Rectal smooth muscle tissue (tissue), 1 donor: Measurements from ENCODE around the gene SLC22A15.

Experiments used
- H3K27ac ChIP-seq: one replicate; pipeline ENCODE4 v1.7.0; 2013; ENCODE audit warnings: low read depth, low read length, inconsistent platforms
- H3K27me3 ChIP-seq: one replicate; pipeline ENCODE4 v1.7.0; 2013; ENCODE audit warnings: low read length; ENCODE audit not compliant: control insufficient read depth, insufficient read depth
- H3K36me3 ChIP-seq: one replicate; pipeline ENCODE4 v1.7.0; 2013; ENCODE audit warnings: low read length; ENCODE audit not compliant: control insufficient read depth, insufficient read depth
- H3K4me1 ChIP-seq: one replicate; pipeline ENCODE4 v1.7.0; 2013; ENCODE audit warnings: low read length; ENCODE audit not compliant: control insufficient read depth, insufficient read depth
- H3K4me3 ChIP-seq: one replicate; pipeline ENCODE4 v1.7.0; 2013; ENCODE audit warnings: low read length
- H3K9ac ChIP-seq: one replicate; pipeline ENCODE4 v1.7.0; 2013; ENCODE audit warnings: low read length

Gene SLC22A15

DNA sequence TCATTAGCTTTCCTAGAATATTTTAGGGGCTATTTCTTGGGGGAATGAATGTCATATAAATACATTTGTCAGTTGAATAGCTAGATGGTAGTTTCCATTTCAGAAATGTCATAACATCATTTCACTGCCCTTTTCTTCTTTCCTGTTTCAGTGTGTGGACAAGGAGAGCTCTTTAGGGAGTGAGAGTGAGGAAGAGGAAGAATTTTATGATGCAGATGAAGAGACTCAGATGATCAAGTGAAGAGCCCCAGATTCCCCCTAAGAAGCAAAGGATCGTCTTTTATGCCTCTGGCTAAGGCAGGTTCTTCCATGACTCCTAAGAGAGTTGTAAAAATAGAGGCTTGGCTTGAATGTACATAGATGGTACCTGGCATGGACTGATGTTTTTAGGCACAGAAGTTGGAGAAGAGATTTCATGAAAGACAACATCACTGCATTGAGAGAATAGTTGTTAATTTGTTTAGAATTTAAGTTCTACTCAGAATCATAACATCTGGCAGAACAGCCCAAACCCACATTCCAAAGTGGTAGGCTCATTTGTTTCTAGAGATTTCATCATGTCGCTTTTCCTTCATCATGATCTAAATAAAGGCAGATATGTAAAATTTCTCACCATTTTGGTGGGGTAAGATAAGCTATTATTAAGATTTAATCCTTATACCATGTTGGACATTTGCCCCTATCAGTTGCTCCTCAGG is 90.7 kb downstream of the SLC22A15 start:
- H3K9ac ChIP-seq = no peak overlapping the region
- no peak overlapping the region for H3K27ac ChIP-seq
- H3K27me3 ChIP-seq = no peaks in the 10 kb centered on the region
- H3K36me3 ChIP-seq = no peaks in the 10 kb centered on the region
- H3K4me1 ChIP-seq = no peaks in the 10 kb centered on the region
- H3K4me3 ChIP-seq = no peak overlapping the region

DNA sequence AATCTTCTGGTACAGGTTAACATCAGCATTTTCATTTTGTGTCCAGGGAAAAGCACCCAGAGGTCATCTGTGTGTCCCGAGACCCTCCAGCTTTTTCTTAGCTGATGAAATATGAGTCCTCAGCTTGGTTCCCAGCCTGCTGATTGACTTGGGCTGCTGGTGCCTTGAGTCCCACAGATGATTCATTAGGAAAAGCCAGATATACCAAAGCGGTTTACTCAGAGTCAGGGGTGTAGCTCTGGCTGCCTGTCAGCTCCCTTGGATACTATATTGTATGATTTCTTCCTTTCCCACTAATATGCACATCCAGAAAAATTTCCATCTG is 91.2 kb downstream of the SLC22A15 start:
- Histone ChIP-seq H3K9ac (no peak overlapping the region), H3K4me3 (no peak overlapping the region), H3K27ac (no peak overlapping the region), H3K36me3 (no peaks in the 10 kb centered on the region), H3K4me1 (no peaks in the 10 kb centered on the region), H3K27me3 (no peaks in the 10 kb centered on the region)

DNA sequence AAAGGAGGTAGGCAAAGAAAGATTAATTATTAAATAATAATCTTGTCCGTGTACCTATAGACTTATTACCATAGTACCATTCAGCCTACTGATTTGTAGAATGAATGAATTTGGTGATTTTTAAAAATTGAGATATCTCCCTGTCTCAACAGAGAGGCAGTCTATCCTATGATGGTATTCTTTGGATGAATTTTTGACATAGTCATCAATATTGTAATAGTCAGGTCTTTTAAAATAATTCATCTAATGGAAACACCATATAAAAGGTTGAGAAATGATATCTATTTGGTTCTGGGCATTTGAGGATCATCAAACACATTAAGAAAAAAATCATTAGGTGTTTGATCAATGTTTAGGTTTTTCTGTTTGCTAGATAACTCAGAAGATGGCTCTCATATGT is 99.3 kb downstream of the SLC22A15 start:
- H3K27me3 ChIP-seq = no peaks in the 10 kb centered on the region
- no peaks in the 10 kb centered on the region for H3K36me3 ChIP-seq
- H3K4me3 ChIP-seq = no peak overlapping the region
- no peak overlapping the region for H3K9ac ChIP-seq
- no peak overlapping the region for H3K27ac ChIP-seq
- no peaks in the 10 kb centered on the region for H3K4me1 ChIP-seq

DNA sequence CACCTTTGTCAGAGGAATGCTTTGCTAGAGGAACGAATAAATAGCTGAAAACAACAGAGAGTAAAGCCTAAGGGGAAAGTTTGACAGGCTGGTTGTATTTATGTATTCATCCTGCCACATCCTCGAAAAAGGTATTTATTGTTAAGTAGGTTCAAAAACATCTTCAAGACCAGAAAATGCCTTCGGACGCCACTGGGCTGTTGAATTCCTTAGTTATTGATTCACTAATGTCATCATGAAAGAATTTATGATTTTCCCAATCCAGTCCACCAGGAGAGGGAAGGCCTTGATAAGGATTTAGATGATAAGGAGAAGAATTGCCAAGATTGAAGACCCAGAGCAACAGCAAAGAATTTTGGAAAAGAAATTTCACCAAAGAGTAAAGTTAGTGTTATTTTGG is 99.7 kb downstream of the SLC22A15 start:
- Histone ChIP-seq H3K27ac (no peak overlapping the region), H3K27me3 (no peaks in the 10 kb centered on the region), H3K4me1 (no peaks in the 10 kb centered on the region), H3K9ac (no peak overlapping the region), H3K4me3 (no peak overlapping the region), H3K36me3 (no peaks in the 10 kb centered on the region)

DNA sequence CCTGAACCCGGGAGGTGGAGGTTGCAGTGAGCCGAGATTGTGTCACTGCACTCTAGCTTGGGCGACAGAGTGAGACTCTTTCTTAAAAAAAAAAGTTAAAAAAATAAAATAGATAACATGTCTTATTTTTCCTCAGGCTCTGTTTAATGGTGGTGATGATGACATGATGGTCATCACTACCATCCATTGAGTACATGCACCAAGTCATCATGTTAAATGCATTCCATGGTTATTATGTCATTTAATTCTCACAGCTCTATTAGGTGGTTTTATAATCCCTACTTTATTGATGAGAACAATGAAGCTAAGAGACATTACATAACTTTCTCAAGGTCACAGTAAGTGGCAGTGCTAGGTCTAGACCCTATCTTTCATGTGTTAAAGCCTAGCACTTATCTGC is 100.5 kb downstream of the SLC22A15 start:
- H3K9ac ChIP-seq = no peak overlapping the region
- no peaks in the 10 kb centered on the region for H3K4me1 ChIP-seq
- H3K4me3 ChIP-seq = no peak overlapping the region
- H3K36me3 ChIP-seq = no peaks in the 10 kb centered on the region
- H3K27me3 ChIP-seq = no peaks in the 10 kb centered on the region
- no peak overlapping the region for H3K27ac ChIP-seq

DNA sequence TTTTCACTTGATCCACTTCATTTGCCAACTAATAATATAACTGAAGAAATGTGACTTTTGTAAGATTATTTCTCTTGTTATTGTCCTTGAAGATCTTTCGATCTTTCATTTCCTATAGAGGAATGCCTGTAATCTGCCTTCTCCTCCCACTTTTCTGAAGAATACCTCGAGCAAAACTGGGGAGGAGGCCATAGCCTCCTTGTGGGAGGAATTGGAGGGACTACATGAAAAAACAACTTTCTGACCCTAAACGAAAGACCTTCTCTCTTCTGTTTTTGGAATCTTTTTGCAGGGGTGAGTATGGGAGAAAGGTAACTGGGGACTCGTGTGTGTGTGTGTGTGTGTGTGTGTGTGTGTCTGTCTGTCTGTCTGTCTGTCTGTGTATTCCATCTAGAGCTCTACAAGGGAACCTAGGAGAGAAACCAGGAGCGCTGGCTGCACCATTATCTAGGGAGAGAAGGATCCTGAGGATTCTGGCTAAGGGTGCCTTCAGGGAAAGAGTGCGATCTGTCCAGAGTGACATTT is 102.4 kb downstream of the SLC22A15 start:
- H3K9ac ChIP-seq = no peak overlapping the region
- no peaks in the 10 kb centered on the region for H3K36me3 ChIP-seq
- H3K4me1 ChIP-seq = no peaks in the 10 kb centered on the region
- no peak overlapping the region for H3K27ac ChIP-seq
- no peaks in the 10 kb centered on the region for H3K27me3 ChIP-seq
- H3K4me3 ChIP-seq = no peak overlapping the region

DNA sequence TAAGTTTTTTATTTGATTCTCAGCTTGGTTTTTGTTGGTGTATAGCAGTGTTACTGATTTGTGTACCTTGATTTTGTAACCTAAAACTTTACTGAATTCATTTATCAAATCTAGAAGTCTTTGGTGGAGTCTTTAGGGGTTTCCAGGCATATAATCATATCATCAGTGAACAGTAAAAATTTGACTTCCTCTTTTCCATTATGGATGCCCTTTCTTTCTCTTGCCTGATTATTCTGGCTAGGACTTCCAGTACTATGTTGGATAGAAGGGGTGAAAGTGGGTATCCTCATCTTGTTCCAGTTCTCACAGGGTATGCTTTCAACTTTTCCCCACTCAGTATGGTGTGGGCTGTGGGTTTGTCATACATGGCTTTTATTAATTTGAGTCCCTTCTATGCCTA is 111.3 kb downstream of the SLC22A15 start:
- no peaks in the 10 kb centered on the region for H3K27me3 ChIP-seq
- no peaks in the 10 kb centered on the region for H3K36me3 ChIP-seq
- H3K9ac ChIP-seq = no peak overlapping the region
- H3K4me1 ChIP-seq = no peaks in the 10 kb centered on the region
- no peak overlapping the region for H3K4me3 ChIP-seq
- H3K27ac ChIP-seq = no peak overlapping the region

DNA sequence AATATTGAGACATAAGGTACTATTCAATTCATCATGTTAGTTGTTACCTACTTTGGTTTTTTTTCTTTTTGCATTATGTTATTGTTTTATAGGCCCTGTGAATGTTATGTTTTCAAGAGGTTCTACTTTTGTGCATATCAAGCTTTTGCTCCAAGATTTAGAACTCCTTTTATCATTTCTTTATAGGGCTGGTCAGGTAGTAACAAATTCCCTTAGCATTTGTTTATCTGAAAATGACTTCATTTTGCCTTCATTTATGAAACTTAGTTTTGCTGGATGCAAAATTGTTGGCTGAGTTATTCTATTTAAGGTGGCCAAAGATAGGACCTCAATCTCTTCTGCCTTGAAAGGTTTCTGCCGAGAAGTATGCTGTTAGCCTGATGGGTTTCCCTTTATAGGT is 113.6 kb downstream of the SLC22A15 start:
- H3K9ac ChIP-seq = no peak overlapping the region
- H3K27me3 ChIP-seq = no peaks in the 10 kb centered on the region
- H3K4me1 ChIP-seq = no peaks in the 10 kb centered on the region
- H3K36me3 ChIP-seq = no peaks in the 10 kb centered on the region
- no peak overlapping the region for H3K4me3 ChIP-seq
- no peak overlapping the region for H3K27ac ChIP-seq

DNA sequence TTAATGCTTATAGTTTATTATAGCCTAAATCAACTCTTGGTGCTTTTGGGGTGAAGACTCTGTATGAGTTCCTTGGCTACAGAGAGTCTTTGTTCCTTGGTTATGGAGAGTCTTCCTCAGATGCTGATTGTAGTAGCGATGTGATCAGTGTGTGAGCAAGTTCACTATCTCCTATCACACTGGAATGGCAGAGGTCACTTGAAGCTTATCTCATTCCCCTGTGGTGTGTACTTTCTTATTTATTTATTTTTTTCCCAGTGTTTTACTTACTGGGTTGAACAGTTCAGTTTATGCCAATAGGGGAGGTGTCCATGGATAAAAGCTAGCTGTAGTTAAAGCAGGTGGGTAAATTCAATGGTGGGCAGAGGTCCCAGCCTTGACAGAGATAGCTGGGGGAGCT is 114.8 kb downstream of the SLC22A15 start:
- H3K27ac ChIP-seq = no peak overlapping the region
- H3K4me1 ChIP-seq = no peaks in the 10 kb centered on the region
- H3K9ac ChIP-seq = no peak overlapping the region
- H3K4me3 ChIP-seq = no peak overlapping the region
- no peaks in the 10 kb centered on the region for H3K27me3 ChIP-seq
- H3K36me3 ChIP-seq = no peaks in the 10 kb centered on the region

DNA sequence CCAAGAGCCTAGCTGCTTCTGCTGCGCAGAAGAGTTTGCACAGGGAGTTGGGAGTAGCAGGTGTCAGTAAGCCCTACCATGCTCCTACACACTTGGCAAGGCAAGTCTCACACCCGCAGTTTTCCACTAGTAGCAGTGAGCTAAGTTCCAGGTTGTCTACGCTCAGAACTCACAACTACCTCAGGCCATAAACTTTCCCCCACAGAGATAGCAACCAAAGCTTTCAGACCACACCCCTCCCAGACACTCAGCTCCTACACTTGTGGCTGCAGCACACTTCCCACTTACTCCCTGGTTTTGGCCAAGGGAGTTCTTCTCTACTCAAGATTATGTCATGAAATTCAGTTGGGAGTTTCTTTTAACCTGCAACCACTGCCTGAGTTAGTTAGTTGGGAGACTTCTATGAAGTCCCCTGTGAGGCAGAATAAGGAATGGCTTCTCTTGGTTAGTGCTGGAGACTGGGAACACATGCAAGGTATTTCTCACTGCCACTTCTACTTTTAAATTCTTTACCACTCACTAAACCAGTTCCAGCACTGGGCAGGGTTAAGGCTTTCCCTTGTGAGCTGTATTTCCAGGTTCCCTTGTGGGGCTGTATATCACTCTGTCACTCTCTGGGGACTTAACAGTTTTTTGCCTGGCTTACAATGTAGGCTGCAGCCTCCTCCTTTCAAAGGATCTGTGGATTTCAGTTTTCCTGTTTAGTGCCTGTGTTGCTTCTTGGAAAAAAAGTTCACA is 116.6 kb downstream of the SLC22A15 start:
- H3K4me1 ChIP-seq = no peaks in the 10 kb centered on the region
- no peaks in the 10 kb centered on the region for H3K36me3 ChIP-seq
- H3K9ac ChIP-seq = no peak overlapping the region
- H3K27ac ChIP-seq = no peak overlapping the region
- H3K27me3 ChIP-seq = no peaks in the 10 kb centered on the region
- no peak overlapping the region for H3K4me3 ChIP-seq

DNA sequence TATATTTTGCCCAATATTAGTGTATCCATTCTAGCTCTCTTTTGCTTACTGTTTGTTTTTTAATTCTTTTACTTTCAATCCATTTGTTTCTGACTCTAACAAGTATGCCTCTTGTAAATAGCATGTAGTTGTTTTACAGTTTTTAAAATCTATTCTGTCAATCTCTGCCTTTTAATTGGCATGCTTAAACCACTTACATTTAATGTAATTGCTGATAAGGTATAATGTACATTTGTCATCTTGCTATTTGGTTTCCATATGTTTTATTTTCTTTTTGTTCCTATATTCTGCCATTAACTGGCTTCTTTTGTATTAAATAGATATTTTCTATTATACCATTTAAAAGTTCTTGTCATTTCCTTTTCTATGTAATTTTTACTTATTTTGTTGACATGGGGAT is 118.7 kb downstream of the SLC22A15 start:
- Histone ChIP-seq H3K9ac (no peak overlapping the region), H3K4me3 (no peak overlapping the region), H3K27ac (no peak overlapping the region), H3K36me3 (no peaks in the 10 kb centered on the region), H3K4me1 (no peaks in the 10 kb centered on the region), H3K27me3 (no peaks in the 10 kb centered on the region)

DNA sequence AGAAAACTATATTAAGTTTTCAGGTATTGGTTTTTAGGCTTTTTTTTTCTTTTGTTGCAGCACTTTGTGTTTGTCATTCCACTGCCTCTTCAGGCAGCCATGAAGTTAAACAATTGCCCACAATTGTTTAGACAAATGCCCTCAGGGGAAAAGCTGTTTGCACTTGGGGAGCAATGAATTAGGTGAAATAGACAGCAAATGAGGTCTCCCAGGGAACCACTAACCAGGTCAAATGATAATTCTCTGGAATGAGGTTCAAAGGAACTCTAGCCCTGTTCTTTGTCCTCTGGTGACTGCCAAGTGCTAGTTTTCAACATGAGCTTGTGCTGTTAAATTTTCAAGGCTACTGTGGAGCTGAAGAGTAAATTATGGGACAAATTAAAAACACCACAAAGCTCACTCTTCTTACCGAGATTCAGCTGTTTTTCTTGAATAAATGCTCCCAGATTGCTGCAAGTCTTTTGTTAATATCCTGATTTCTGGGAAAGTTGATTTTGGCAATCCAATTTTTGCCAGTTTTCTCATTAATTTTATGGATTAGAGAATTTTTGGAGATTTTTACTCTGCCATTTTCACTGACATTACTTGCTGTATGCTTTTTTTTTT is 119.8 kb downstream of the SLC22A15 start:
- Histone ChIP-seq H3K36me3 (no peaks in the 10 kb centered on the region), H3K4me1 (no peaks in the 10 kb centered on the region), H3K4me3 (no peak overlapping the region), H3K9ac (no peak overlapping the region), H3K27ac (no peak overlapping the region), H3K27me3 (no peaks in the 10 kb centered on the region)
